Measurements from ENCODE around the gene PANK4. TPM values are rescaled to one million over a fixed set of nuclear protein-coding genes. Genes with fewer than 3 reads are reported as not detected.

Gene PANK4
- total RNA-seq, 2 donors from 2014 or later: 13.7 to 31.3 TPM

DNA sequence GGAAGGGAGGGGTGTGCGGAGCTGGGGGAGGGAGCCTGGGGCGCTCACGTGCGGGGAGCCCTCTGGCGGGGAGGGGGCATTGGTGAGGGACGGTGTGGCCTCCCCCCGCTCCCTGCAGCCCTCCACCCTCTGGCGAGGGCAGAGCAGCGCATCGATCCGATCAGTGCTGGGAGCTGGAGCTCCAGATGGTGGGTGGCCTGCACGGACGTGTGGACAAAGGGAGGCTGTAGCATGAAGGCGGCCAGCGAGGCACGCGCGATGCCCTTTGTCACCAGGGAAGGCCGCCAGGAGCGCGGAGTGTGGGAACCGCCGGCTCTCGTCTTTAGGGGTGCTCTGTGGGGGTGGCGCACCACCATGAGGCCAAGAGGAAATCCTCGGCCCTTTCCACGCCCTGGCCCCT is 9.1 kb upstream of the PANK4 start:
- TF ChIP-seq, protein P1, sequence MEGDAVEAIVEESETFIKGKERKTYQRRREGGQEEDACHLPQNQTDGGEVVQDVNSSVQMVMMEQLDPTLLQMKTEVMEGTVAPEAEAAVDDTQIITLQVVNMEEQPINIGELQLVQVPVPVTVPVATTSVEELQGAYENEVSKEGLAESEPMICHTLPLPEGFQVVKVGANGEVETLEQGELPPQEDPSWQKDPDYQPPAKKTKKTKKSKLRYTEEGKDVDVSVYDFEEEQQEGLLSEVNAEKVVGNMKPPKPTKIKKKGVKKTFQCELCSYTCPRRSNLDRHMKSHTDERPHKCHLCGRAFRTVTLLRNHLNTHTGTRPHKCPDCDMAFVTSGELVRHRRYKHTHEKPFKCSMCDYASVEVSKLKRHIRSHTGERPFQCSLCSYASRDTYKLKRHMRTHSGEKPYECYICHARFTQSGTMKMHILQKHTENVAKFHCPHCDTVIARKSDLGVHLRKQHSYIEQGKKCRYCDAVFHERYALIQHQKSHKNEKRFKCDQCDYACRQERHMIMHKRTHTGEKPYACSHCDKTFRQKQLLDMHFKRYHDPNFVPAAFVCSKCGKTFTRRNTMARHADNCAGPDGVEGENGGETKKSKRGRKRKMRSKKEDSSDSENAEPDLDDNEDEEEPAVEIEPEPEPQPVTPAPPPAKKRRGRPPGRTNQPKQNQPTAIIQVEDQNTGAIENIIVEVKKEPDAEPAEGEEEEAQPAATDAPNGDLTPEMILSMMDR (IDR thresholded peaks at IDR 0.05): no peak
- TF ChIP-seq POLR2A (IDR thresholded peaks at IDR 0.05): no peak
- WGBS, 2 donors: 32 to 40% methylated on average over 6 to 23 of the region's 27 CpGs
- Histone ChIP-seq H3K9me3 (no peaks in the 10 kb centered on the region), H3K4me1 (peaks cover 12% of the 10 kb centered on the region), H3K4me3 (no peak overlapping the region), H3K36me3 (replicated peaks in 1 of 2; ENCODE audit: insufficient read depth in 1 of 2, low read depth in 2 of 2) (no peaks in the 10 kb centered on the region), H3K27ac (no peak overlapping the region), H3K27me3 (no peaks in the 10 kb centered on the region)
- ATAC-seq (no peak), DNase-seq (no peak)
- intact Hi-C loops (cut with DNase I): loop anchor here (5.0 to 10.0 kb wide), 2 partner anchors 49 to 118 kb away; partner anchors contain the start of gene PRXL2B

DNA sequence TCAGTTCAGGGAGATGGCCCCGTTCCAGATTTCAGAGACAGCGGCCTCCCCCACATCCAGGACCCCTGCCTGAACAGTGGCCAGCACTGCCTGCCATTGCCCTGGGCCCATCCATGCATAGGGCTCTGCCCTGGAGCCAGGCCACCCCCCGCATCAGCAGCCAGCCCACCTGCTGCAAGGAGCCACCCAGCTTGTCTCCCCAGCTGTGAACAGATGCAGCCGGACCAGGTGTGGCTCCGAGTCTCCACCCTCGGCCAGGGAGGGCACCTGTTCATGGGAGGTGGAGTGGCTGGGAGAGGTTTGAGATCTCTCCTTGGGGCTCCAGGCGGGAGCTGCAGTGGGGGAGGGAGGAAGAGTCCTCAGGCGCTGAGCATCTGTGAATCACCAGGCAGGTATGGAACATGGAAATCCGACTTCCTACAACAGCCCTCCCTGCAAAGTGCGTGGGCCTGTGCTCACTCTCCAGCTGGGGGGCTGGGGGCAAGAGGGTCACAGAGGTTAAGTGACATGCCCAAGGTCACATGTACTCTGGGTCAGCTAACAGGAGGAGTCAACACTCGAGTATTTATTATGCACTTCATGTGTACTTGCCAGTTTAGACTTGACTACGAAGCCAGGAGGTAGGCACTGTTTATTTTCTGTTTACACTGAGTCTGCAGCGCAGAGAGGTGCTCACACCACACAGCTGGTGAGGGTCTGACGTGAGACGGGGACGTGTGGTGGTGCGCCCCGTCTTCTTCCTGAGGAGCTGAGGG is 8.5 kb upstream of the PANK4 start:
- H3K4me1 ChIP-seq: peaks cover 18% of the 10 kb centered on the region
- DNase-seq (no peak), ATAC-seq (no peak)
- TF ChIP-seq POLR2A (IDR thresholded peaks at IDR 0.05): no peak
- TF ChIP-seq, protein P1 (IDR thresholded peaks at IDR 0.05): no peak
- H3K27me3 ChIP-seq: no peaks in the 10 kb centered on the region
- intact Hi-C loops (cut with DNase I): loop anchor here (5.0 to 10.0 kb wide), 2 partner anchors 50 to 118 kb away; partner anchors contain the start of gene PRXL2B
- no peaks in the 10 kb centered on the region for H3K9me3 ChIP-seq
- no peak overlapping the region for H3K27ac ChIP-seq
- 46 to 53% methylated on average over 8 to 17 of the region's 18 CpGs for WGBS, 2 donors
- no peak overlapping the region for H3K4me3 ChIP-seq
- H3K36me3 ChIP-seq (replicated peaks in 1 of 2; ENCODE audit: insufficient read depth in 1 of 2, low read depth in 2 of 2): no peaks in the 10 kb centered on the region

DNA sequence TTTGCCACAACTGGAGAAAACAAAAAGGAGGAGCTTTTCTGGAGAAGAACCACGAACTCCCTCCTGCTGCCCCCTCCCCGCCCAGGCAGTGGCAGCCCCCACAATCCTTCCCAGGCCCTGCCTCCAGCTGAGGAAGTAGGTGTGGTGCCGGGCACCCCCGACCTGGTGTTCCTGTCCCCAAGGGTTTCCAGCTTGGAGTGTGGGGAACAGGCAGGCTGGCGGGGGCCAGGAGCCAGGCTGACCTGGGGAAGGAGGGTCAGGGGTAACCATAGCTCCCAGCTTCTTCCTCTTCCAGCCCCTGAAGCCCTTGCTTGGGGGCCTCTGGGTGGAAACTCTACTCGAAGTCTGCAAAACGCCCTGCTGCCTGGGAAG is 7.9 kb upstream of the PANK4 start:
- Histone ChIP-seq H3K27ac (no peak overlapping the region), H3K27me3 (no peaks in the 10 kb centered on the region), H3K4me3 (no peak overlapping the region), H3K4me1 (peaks cover 22% of the 10 kb centered on the region), H3K36me3 (replicated peaks in 1 of 2; ENCODE audit: insufficient read depth in 1 of 2, low read depth in 2 of 2) (no peaks in the 10 kb centered on the region), H3K9me3 (no peaks in the 10 kb centered on the region)
- no peak for DNase-seq
- no peak for ATAC-seq
- TF ChIP-seq, protein P1 (IDR thresholded peaks at IDR 0.05): no peak
- no peak for TF ChIP-seq POLR2A (IDR thresholded peaks at IDR 0.05)
- intact Hi-C loops (cut with DNase I): loop anchor here (10.0 kb wide), 1 partner anchor 50 kb away; the partner anchor contains the start of gene PRXL2B
- 47 to 48% methylated on average over 3 to 7 of the region's 7 CpGs for WGBS, 2 donors

DNA sequence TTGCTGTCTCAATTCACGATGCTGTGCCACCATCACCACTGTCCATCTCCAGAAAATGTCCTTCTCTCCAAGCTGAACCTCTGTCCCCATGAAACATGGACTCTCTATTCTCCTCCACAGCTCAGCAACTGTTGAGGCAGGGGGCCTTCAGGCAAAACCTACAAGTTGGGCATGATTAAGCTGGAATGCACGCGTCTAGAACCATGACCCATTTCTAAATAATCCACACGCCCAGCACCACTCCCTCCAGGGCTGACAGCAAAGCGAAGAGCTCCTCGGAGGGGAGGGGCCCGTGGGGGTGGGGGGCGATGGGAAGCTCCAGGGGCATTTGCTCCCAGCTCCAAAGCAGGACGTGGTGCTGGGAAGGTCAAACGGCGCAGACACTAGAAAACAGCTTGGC is 7.0 kb upstream of the PANK4 start:
- Histone ChIP-seq H3K27me3 (no peaks in the 10 kb centered on the region), H3K27ac (no peak overlapping the region), H3K9me3 (no peaks in the 10 kb centered on the region), H3K4me1 (peaks cover 31% of the 10 kb centered on the region), H3K4me3 (no peak overlapping the region), H3K36me3 (replicated peaks in 1 of 2; ENCODE audit: insufficient read depth in 1 of 2, low read depth in 2 of 2) (no peaks in the 10 kb centered on the region)
- intact Hi-C loops (cut with DNase I): loop anchor here (10.0 kb wide), 1 partner anchor 51 kb away; the partner anchor contains the start of gene PRXL2B
- TF ChIP-seq POLR2A (IDR thresholded peaks at IDR 0.05): no peak
- TF ChIP-seq, protein P1 (IDR thresholded peaks at IDR 0.05): no peak
- no peak for ATAC-seq
- no peak for DNase-seq
- 82 to 83% methylated on average over 11 of the region's 11 CpGs for WGBS, 2 donors

Data from body of pancreas (tissue), 4 donors.